HG02885 (cell line): ENCODE data around the gene NPR1.
"Not testable (repeated sequence)": the region's sequence is repeated elsewhere in the genome, so short reads cannot be mapped to it uniquely, and the experiment has no call there.

Experiments
- ATAC-seq: cut with Tn5 transposase; IDR thresholded peaks from one replicate; pipeline ENCODE4 v1.9.1; 2021; ENCODE audit warnings: mild to moderate bottlenecking; ENCODE audit not compliant: unreplicated experiment, poor library complexity

The NPR1 gene

DNA sequence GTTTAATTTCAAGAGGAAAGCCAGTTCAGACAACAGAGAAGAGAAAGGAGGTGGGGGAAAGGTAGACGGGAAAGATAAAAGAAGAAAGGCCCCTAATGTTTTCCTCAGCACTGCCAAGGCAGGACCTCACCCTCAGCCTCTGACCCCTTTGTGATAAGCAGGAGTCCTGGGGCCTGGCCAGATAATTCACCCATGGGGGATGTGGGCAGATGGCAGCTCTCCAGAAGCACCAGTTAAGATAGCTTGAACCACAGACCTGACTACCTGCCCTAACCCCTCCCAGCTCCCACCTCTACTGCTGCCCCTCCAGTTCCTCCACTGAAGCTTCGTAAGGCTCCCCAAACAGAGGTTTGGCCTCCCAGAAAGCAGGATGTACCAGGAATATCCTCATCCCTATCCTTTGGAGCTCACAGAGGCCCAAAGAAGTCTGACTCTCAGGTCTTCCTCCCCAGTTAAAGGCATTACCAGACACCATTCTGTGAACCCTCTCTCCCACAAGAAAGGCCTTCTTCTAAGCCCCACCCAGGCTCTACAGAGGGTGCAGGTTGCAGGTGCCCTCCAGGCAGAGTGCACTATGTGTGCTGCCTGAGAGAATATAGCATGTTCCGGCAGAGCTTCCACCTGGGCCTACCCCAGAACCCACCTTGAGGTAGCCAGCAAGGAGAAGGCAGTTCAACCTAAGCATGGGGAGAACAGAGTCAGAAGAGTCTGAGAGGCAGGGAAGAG, 29.2 kb upstream of the NPR1 start:
- no peak for ATAC-seq

DNA sequence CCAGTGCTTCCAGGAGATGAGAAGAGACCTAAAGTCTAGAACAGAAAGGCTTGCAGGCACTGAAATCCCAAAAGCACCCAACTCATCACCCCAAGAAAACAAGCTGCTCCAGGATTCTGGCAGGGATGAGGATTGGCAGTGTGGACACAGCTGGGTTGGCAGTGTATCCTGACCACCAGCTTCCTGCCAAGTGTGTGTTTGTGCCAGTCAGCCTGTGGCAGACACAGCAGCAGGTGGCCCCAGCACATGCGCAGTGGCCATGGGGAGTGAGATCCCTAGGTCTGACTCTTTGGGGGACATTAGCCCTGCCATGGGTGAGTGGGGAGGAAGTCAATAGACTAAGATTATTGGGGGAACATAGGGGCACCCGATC, 28.6 kb upstream of the NPR1 start:
- ATAC-seq, result no peak

DNA sequence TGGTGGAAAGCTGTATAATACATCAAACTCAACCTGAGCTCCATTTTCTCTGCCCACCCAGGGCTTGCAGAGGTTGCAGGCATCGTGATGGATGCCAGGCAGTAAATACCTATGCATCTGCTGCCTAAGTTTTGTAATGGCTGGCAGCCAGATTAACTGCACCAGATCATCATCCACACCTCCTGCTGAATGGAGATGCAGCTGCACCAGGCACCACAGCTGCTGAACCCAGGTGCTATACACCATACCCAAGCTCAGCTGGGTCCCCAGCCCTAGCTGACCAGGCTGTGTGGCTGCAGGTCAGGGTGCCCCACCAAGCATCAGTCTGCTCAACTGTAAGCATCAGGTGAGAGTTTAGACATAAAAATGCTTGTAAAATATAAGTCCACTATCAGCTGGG, 26.7 kb upstream of the NPR1 start:
- ATAC-seq, result no peak

DNA sequence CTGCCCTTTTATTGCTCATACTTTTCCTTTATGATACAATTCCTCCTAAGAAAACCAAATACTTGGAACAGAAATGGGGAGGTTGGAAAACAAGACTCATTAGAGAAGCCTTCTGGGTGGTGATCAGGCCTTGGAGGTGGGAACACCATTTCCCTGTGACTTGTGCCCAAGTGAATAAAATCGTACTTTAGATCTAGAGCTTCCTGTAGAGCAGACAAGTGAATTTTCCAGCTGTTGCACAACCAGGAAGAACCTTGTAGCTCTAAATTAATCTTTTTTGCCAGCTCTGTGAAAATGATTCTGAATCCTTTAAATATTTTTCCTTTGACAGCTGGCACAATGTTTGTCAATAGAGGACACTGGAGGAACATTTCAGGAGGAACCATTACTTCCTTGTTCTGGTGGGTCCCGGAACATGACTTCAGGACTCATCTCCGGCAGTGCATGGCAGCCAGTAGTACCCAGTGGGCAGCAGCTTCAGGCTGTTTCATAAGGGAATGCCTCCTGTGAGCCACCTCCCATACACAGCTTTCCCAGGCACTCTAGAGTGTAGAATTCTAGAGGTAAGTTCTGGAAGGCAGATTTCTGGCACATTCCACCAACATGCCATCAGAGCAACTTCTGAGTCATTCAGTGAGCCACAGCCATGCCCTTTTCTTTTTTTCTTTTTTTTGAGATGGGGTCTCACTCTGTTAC, 25.5 kb upstream of the NPR1 start:
- no peak for ATAC-seq

DNA sequence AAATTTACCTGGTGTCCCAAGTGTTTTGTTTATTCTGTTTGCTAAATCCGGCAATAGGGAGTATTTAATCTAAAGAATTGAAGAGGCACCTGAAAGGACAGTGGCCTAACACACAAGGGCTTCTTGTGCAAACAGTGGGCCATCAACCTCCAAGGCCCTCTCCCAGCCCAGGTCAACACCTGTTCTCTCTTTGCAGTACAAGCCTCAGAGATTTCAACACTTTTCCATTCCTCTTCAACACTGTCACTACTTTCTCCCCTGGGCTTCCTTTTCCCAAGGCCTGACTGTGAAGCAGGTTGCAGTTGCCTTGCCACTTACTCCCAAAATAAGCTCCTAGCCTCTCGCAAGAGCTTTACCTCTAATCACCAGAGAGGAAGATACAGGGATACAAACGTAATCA, 23.2 kb upstream of the NPR1 start:
- ATAC-seq, result no peak

- ATAC-seq, result peak; percentile 92
Observed at GRCh38 chr1:153658400-153659174, 19.9 kb upstream of the NPR1 start, which contains the start of gene SNAPIN. SNAPIN (plus strand) TSS chr1:153658703; CDS start chr1:153658744, 41 bp downstream.

DNA sequence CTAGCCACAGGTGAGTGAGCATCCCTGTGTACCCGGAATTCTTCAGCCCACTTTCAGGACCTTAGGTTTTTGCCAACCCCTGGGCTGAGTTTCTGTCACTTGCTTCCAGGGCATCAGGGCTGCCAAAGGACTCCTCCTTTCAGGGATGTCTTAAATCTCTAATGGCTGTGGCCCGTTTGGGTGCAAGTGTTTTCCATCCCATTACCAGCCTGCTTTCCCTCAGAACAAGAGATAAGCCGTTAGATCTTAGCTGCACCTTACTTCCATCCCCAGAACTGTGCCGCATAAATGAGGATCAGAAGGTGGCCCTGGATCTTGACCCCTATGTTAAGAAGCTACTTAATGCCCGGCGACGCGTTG, 19.3 kb upstream of the NPR1 start:
- ATAC-seq, result peak; percentile 7

GRCh38 chr1:153659656-153660055, 18.8 kb upstream of the NPR1 start:
- ATAC-seq, result no peak

GRCh38 chr1:153661111-153661708, 17.3 kb upstream of the NPR1 start:
- ATAC-seq, result no peak

GRCh38 chr1:153662269-153662668, 16.2 kb upstream of the NPR1 start:
- ATAC-seq, result no peak

DNA sequence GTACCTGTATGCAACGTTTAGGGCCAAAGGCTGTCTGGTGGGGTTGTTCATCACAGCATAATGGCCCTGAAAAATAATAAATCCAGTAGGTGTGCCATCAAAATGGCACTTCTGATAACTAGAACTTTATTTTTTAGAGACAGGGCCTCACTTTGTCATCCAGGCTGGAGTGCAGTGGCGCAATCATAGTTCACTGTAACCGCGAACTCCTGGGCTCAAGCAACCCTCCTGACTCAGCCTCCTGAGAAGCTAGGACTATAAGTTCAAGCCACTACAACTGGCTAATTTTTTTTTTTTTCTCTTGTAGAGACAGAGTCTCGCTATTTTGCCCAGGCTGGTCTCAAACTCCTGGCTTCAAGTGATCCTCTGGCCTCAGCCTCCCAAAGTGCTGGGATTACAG, 15.3 kb upstream of the NPR1 start:
- no peak for ATAC-seq

DNA sequence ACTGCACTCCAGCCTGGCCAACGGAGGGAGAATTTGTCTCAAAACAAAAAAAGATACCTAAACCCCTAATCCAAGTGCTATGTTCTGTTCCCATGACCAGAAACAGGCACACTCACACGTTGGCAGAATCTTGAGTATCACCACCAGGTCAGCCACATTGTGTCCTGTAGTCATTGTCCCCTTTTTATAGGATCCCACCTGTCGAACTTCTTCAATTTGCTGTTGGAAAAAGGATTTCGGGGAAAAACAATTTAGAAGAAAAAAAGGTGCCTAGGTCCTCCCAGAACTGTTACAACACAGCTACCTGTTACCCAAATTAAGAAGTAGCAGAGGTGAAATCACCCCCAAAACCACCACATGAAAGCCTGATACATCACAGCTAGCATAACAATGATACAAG, 11.0 kb upstream of the NPR1 start:
- no peak for ATAC-seq

DNA sequence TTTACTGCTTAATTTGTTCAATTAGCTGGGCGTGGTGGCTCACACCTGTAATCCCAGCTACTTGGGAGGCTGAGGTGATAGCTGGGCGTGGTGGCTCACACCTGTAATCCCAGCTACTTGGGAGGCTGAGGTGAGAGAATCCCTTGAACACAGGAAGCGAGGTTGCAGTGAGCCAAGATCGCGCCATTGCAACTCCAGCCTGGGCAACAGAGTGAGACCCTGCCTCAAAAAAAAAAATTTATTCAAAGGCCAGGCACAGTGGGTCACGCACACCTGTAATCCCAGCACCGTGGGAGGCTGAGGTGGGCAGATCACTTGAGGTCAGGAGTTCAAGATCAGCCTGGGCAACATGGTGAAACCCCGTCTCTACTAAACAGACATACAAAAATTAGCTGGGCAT, 9.8 kb upstream of the NPR1 start:
- not testable (repeated sequence) for ATAC-seq

DNA sequence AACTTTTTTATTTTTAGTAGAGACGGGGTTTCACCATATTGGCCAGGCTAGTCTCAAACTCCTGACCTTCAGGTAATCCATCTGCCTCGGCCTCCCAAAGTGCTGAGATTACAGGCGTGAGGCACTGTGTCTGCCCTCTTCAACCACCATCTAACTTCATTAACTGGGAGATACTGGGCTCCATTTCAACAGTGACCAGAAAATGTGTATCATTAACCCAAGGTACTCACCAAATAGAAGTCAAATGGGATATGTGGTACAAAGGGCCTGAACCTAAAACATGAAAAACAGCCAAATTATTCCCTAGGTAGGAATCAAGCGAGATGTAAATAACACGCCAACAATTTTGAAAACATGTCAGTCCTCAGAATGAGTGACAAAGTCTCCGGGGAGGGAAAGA, 8.9 kb upstream of the NPR1 start:
- no peak for ATAC-seq

DNA sequence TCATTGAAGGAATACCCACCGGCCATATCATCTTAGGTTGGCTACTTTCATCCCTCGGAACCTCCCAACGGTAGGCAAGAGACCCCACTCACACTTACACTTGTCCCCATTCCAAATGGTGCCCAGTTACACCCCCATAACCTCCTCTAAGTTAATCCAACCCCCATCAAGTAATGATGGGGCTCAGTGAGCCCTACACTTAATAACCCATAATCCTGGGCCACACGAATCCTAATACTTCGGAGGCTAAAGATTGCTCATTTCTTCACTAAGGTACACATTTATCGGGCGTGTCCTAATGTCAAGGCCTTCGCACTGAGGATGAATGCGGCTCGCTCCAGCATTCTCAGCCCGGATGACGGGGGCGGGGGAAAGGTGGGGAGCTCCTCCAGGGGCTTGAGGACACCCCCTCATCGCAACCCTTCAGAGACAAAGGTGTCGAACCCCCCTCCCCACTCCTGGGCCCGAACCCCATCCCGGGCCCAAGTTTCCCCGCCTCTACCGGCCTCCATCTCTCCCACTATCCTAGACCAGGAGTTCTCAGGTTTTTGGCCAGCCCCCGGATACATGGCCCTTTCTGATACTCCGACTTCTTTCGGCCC, 8.1 kb upstream of the NPR1 start:
- no peak for ATAC-seq

- ATAC-seq, result peak; percentile 92
Observed at GRCh38 chr1:153670859-153671627, 7.4 kb upstream of the NPR1 start, which contains the start of gene ILF2. ILF2 (minus strand) TSS chr1:153670993; CDS start chr1:153670922, 71 bp downstream.

GRCh38 chr1:153671628-153672353, 6.7 kb upstream of the NPR1 start:
- ATAC-seq, result not testable (repeated sequence)

DNA sequence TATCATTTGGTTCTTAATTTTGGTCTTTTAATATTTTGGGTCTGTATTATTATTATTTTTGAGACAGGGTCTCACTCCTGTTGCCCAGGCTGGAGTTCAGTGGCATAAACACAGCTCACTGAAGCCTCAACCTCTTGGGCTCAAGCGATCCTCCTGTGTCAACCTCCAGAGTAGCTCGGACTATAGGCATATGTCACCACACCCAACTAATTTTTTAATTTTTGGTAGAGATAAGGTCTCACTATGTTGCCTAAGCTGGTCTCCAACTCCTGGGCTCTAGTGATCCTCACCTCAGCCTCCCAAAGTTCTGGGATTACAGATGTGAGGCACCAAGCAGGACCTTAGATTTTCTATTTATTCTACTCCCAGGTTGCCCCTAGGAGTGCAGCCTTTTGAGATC, 5.0 kb upstream of the NPR1 start:
- ATAC-seq, result no peak
